ENCODE measurements around the gene PRUNE2.

GRCh38 chr9:76902395-76902794 is 3.5 kb downstream of the PRUNE2 start:
- TF ChIP-seq CTCF (IDR thresholded peaks at IDR 0.05) = no peak
- no peak for TF ChIP-seq POLR2A (IDR thresholded peaks at IDR 0.05)

Measured in prostate gland (tissue), 2 donors.